Right cardiac atrium (tissue), 5 donors: ENCODE data around the gene MRPL58. TPM values are rescaled to one million over a fixed set of nuclear protein-coding genes. Genes with fewer than 3 reads are reported as not detected.
A peak's percentile ranks its signal among the peaks of the same experiment; 100 is the strongest.

Experiments used
- ATAC-seq, 2 donors: fragments of 200-7000 bp; cut with Tn5 transposase; one replicate each; pipeline versions ENCODE4 v1.8.0 to v1.9.1; 2020; ENCODE audit warnings: moderate library complexity in 2 of 2, mild to moderate bottlenecking in 1 of 2
- DNase-seq, 3 donors: peaks; one replicate each; pipeline ENCODE4 v3.0.0-alpha.2; 2020
- H3K27ac ChIP-seq: one replicate; pipeline ENCODE4 v1.5.1; 2013; ENCODE audit warnings: mild to moderate bottlenecking, low read length, control low read depth, moderate library complexity
- H3K27me3 ChIP-seq: one replicate; pipeline ENCODE4 v1.6.1; 2013; ENCODE audit not compliant: control insufficient read depth, insufficient read depth
- H3K4me1 ChIP-seq: one replicate; pipeline ENCODE4 v1.6.1; 2013; ENCODE audit warnings: low read length; ENCODE audit not compliant: control insufficient read depth, insufficient read depth
- H3K4me3 ChIP-seq: one replicate; pipeline ENCODE4 v1.5.1; 2013; ENCODE audit warnings: low read length, control low read depth
- H3K9me3 ChIP-seq: one replicate; pipeline ENCODE4 v1.6.1; 2013; ENCODE audit warnings: low read length; ENCODE audit not compliant: control insufficient read depth
- WGBS: extraction: QIAGEN DNeasy Blood & Tissue Kit; methylation state at CpG from one replicate; pipeline ENCODE4 v1.1.7; 2013; 5-methylcytosine and 5-hydroxymethylcytosine counted together
- intact Hi-C, 4 donors: fragments of 100-400 bp; cut with DNase I; formaldehyde crosslinking; loops; one replicate each; pipeline versions ENCODE4 v1.11.0 to v1.14.0; 2022 to 2023
- polyA plus RNA-seq: library from polyadenylated mRNA; stranded (reverse); fragments of 200-250 nt; gene quantifications from one replicate; pipeline ENCODE4 v1.2.3, GENCODE V29; 2013
- total RNA-seq, 4 donors: library from RNA; stranded (reverse); fragmentation: NEBNext Ultra II Directional; extraction: Animal tissue kit (Norgen Biotek cat#: 25700); gene quantifications; one replicate each; pipeline ENCODE4 v1.2.1, GENCODE V29; 2021
- donor health status: healthy with polysubstance abuse.
- donor health status: DM: no; HTN: yes; CAD: no.
- donor health status: DM: no; HTN: no; CAD: no.
- donor health status: DM: no; HTN: yes; CAD: no; lungs with severe emphysema.
- donor health status: DM: yes; HTN: yes; CAD: no.

Gene MRPL58
- total and polyA plus RNA-seq, 5 donors, result 35.1 to 62.6 (median 38.3) TPM

- ATAC-seq, result peak; percentile 1 to 4
- peaks cover 3% of the 10 kb centered on the region for H3K4me1 ChIP-seq
- no peaks in the 10 kb centered on the region for H3K27me3 ChIP-seq
- DNase-seq, result peak; percentile 57 to 84 (median 84)
- no peaks in the 10 kb centered on the region for H3K9me3 ChIP-seq
- WGBS, result under 1% methylated on average over 38 of the region's 38 CpGs
- peak overlapping the region; percentile 40 for H3K27ac ChIP-seq
- H3K4me3 ChIP-seq, result peak overlapping the region; percentile 82
- intact Hi-C loops, result no loop called here
These were observed 35.1 kb downstream of the MRPL58 start for GRCh38 chr17:75047398-75048098.

- WGBS, result 31% methylated on average over 5 of the region's 5 CpGs
- H3K27ac ChIP-seq, result peak overlapping the region; percentile 48
- ATAC-seq (peak in 1 of 2 donors; percentile 34), DNase-seq (peak in 2 of 3 donors; percentile 38 to 66)
- H3K4me3 ChIP-seq, result peak overlapping the region; percentile 82
- H3K9me3 ChIP-seq, result no peaks in the 10 kb centered on the region
- peaks cover 3% of the 10 kb centered on the region for H3K4me1 ChIP-seq
- no peaks in the 10 kb centered on the region for H3K27me3 ChIP-seq
- intact Hi-C loops, result no loop called here
These were observed 35.9 kb downstream of the MRPL58 start for GRCh38 chr17:75048249-75048878.

GRCh38 chr17:75049057-75049456 is 36.6 kb downstream of the MRPL58 start:
- 79% methylated on average over 5 of the region's 5 CpGs for WGBS
- ATAC-seq (no peak), DNase-seq (no peak)
- no peaks in the 10 kb centered on the region for H3K9me3 ChIP-seq
- H3K4me3 ChIP-seq, result no peak overlapping the region
- peaks cover 3% of the 10 kb centered on the region for H3K4me1 ChIP-seq
- intact Hi-C loops, result no loop called here
- H3K27ac ChIP-seq, result no peak overlapping the region
- H3K27me3 ChIP-seq, result no peaks in the 10 kb centered on the region

- Histone ChIP-seq H3K4me1 (peaks cover 3% of the 10 kb centered on the region), H3K4me3 (no peak overlapping the region), H3K27ac (no peak overlapping the region), H3K27me3 (no peaks in the 10 kb centered on the region), H3K9me3 (no peaks in the 10 kb centered on the region)
- ATAC-seq, result no peak
- DNase-seq, result no peak
- intact Hi-C loops, result loop anchor here in 2 of 4 donors (10.0 kb wide), 2 partner anchors 65 to 155 kb away; partner anchors contain the start of gene NUP85 (in 1 of the 2)
These were observed 37.2 kb downstream of the MRPL58 start for GRCh38 chr17:75049706-75050105.

GRCh38 chr17:75051941-75052340 is 39.5 kb downstream of the MRPL58 start:
- H3K27me3 ChIP-seq, result no peaks in the 10 kb centered on the region
- 80% methylated on average over 2 of the region's 2 CpGs for WGBS
- intact Hi-C loops, result loop anchor here in 2 of 4 donors (10.0 kb wide), 2 partner anchors 63 to 153 kb away; partner anchors contain the start of gene NUP85 (in 1 of the 2)
- no peak overlapping the region for H3K27ac ChIP-seq
- no peaks in the 10 kb centered on the region for H3K9me3 ChIP-seq
- DNase-seq, result no peak
- no peak for ATAC-seq
- H3K4me3 ChIP-seq, result no peak overlapping the region
- H3K4me1 ChIP-seq, result peaks cover 3% of the 10 kb centered on the region

GRCh38 chr17:75059369-75060345 is 47.2 kb downstream of the MRPL58 start:
- intact Hi-C loops, result loop anchor here in 3 of 4 donors (10.0 kb wide), 3 partner anchors 55 to 145 kb away; partner anchors contain the start of gene NUP85 (in 1 of the 3)
- no peak overlapping the region for H3K4me3 ChIP-seq

GRCh38 chr17:75060434-75061054 is 48.1 kb downstream of the MRPL58 start:
- DNase-seq, result peak in 2 of 3 donors; percentile 70 to 76
- intact Hi-C loops, result loop anchor here in 2 of 4 donors (10.0 kb wide), 2 partner anchors 54 to 114 kb away; no protein-coding TSS in a partner anchor

More at GRCh38 chr17:75059369-75060345, 47.2 kb downstream of the MRPL58 start:
- peak; percentile 81 to 85 for ATAC-seq
- Histone ChIP-seq H3K4me1 (no peaks in the 10 kb centered on the region), H3K27ac (peak overlapping the region; percentile 3), H3K9me3 (no peaks in the 10 kb centered on the region), H3K27me3 (no peaks in the 10 kb centered on the region)
- peak in 1 of 3 donors; percentile 70 for DNase-seq
- 58% methylated on average over 25 of the region's 25 CpGs for WGBS

GRCh38 chr17:75061055-75061438 is 48.6 kb downstream of the MRPL58 start:
- Histone ChIP-seq H3K27me3 (no peaks in the 10 kb centered on the region), H3K4me1 (no peaks in the 10 kb centered on the region), H3K27ac (no peak overlapping the region), H3K4me3 (no peak overlapping the region), H3K9me3 (no peaks in the 10 kb centered on the region)
- WGBS, result 95% methylated on average over 10 of the region's 10 CpGs
- ATAC-seq (no peak), DNase-seq (no peak)
- intact Hi-C loops, result loop anchor here in 2 of 4 donors (10.0 kb wide), 2 partner anchors 54 to 114 kb away; no protein-coding TSS in a partner anchor

More at GRCh38 chr17:75060434-75061054, 48.1 kb downstream of the MRPL58 start:
- no peaks in the 10 kb centered on the region for H3K4me1 ChIP-seq
- no peaks in the 10 kb centered on the region for H3K9me3 ChIP-seq
- peak overlapping the region; percentile 18 for H3K27ac ChIP-seq
- peak; percentile 64 to 68 for ATAC-seq
- H3K4me3 ChIP-seq, result no peak overlapping the region
- H3K27me3 ChIP-seq, result no peaks in the 10 kb centered on the region
- WGBS, result 80% methylated on average over 26 of the region's 26 CpGs

GRCh38 chr17:75061618-75062017 is 49.1 kb downstream of the MRPL58 start:
- DNase-seq (no peak), ATAC-seq (no peak)
- no peak overlapping the region for H3K4me3 ChIP-seq
- intact Hi-C loops, result loop anchor here in 2 of 4 donors (10.0 kb wide), 2 partner anchors 53 to 113 kb away; no protein-coding TSS in a partner anchor
- WGBS, result 81% methylated on average over 8 of the region's 8 CpGs
- H3K27ac ChIP-seq, result no peak overlapping the region
- no peaks in the 10 kb centered on the region for H3K9me3 ChIP-seq
- no peaks in the 10 kb centered on the region for H3K27me3 ChIP-seq
- H3K4me1 ChIP-seq, result no peaks in the 10 kb centered on the region

GRCh38 chr17:75063201-75063600 is 50.7 kb downstream of the MRPL58 start:
- ATAC-seq (no peak), DNase-seq (peak in 1 of 3 donors; percentile 22)
- 84% methylated on average over 13 of the region's 13 CpGs for WGBS
- H3K27ac ChIP-seq, result no peak overlapping the region
- intact Hi-C loops, result loop anchor here in 2 of 4 donors (10.0 kb wide), 2 partner anchors 52 to 112 kb away; no protein-coding TSS in a partner anchor
- H3K4me3 ChIP-seq, result no peak overlapping the region
- no peaks in the 10 kb centered on the region for H3K9me3 ChIP-seq
- no peaks in the 10 kb centered on the region for H3K27me3 ChIP-seq
- H3K4me1 ChIP-seq, result no peaks in the 10 kb centered on the region
